H9 (cell line): Measurements from ENCODE around the gene RADX. TPM values are rescaled to one million over a fixed set of nuclear protein-coding genes. Genes with fewer than 3 reads are reported as not detected.

Experiments
- DNase-seq: peaks from one replicate; pipeline ENCODE4 v3.0.0-alpha.2; 2017
- H2AFZ ChIP-seq: one replicate; pipeline ENCODE4 v1.6.1; 2013; ENCODE audit warnings: mild to moderate bottlenecking, low read length, control low read depth, moderate library complexity
- H2AK5ac ChIP-seq: 2 replicates; pipeline ENCODE4 v1.6.1; 2013; ENCODE audit warnings: low read length, control low read depth, mixed read lengths; ENCODE audit not compliant: insufficient read length
- H2BK120ac ChIP-seq: one replicate; pipeline ENCODE4 v1.6.1; 2013; ENCODE audit warnings: low read depth, mild to moderate bottlenecking, low read length, control low read depth, inconsistent platforms; ENCODE audit not compliant: poor library complexity, severe bottlenecking
- H2BK12ac ChIP-seq: 2 replicates; pipeline ENCODE4 v1.6.1; 2013; ENCODE audit warnings: low read length, control low read depth, mixed read lengths, low read depth; ENCODE audit not compliant: insufficient read length
- H2BK15ac ChIP-seq: 2 replicates; pipeline ENCODE4 v1.6.1; 2013; ENCODE audit warnings: low read depth, low read length, control low read depth
- H2BK20ac ChIP-seq: one replicate; pipeline ENCODE4 v1.6.1; 2013; ENCODE audit warnings: low read depth, mild to moderate bottlenecking, low read length, control low read depth, inconsistent platforms; ENCODE audit not compliant: poor library complexity, severe bottlenecking
- H2BK5ac ChIP-seq: 2 replicates; pipeline ENCODE4 v1.6.1; 2013; ENCODE audit warnings: low read length, control low read depth, mixed read lengths; ENCODE audit not compliant: insufficient read length
- H3K14ac ChIP-seq: 2 replicates; pipeline ENCODE4 v1.6.1; 2013; ENCODE audit warnings: low read length, control low read depth; ENCODE audit not compliant: insufficient read depth
- H3K18ac ChIP-seq: 2 replicates; pipeline ENCODE4 v1.6.1; 2013; ENCODE audit warnings: low read depth, mild to moderate bottlenecking, mixed read lengths, low read length, control low read depth; ENCODE audit not compliant: insufficient read length
- H3K23ac ChIP-seq: 2 replicates; pipeline ENCODE4 v1.6.1; 2013; ENCODE audit warnings: low read length, control low read depth, mixed read lengths, low read depth; ENCODE audit not compliant: insufficient read length
- H3K23me2 ChIP-seq: 2 replicates; pipeline ENCODE4 v1.6.1; 2013; ENCODE audit warnings: low read depth, mild to moderate bottlenecking, mixed read lengths, low read length, control low read depth; ENCODE audit not compliant: insufficient read length, poor library complexity, severe bottlenecking
- H3K27ac ChIP-seq: 2 replicates; pipeline ENCODE4 v1.5.1; 2013; ENCODE audit warnings: low read length, control low read depth, mixed read lengths, low read depth; ENCODE audit not compliant: insufficient read length
- H3K27me3 ChIP-seq: 2 replicates; pipeline ENCODE4 v1.6.1; 2013; ENCODE audit warnings: low read length, control low read depth, inconsistent platforms; ENCODE audit not compliant: insufficient read depth
- H3K4ac ChIP-seq: 2 replicates; pipeline ENCODE4 v1.6.1; 2013; ENCODE audit warnings: low read depth, mild to moderate bottlenecking, control low read depth, inconsistent platforms, low read length, moderate library complexity
- H3K4me1 ChIP-seq: 2 replicates; pipeline ENCODE4 v1.6.1; 2013; ENCODE audit warnings: low read length, control low read depth, inconsistent platforms; ENCODE audit not compliant: insufficient read depth
- H3K4me2 ChIP-seq: 2 replicates; pipeline ENCODE4 v1.6.1; 2013; ENCODE audit warnings: low read length, control low read depth, mixed read lengths; ENCODE audit not compliant: insufficient read length, insufficient read depth
- H3K56ac ChIP-seq: 2 replicates; pipeline ENCODE4 v1.6.1; 2013; ENCODE audit warnings: low read depth, mild to moderate bottlenecking, mixed read lengths, low read length, control low read depth; ENCODE audit not compliant: insufficient read length
- H3K79me1 ChIP-seq: 2 replicates; pipeline ENCODE4 v1.6.1; 2013; ENCODE audit warnings: low read depth, mild to moderate bottlenecking, moderate library complexity, low read length, control low read depth, inconsistent platforms; ENCODE audit not compliant: insufficient read depth, poor library complexity, severe bottlenecking
- H3K79me2 ChIP-seq: 2 replicates; pipeline ENCODE4 v1.6.1; 2013; ENCODE audit warnings: low read length, control low read depth, inconsistent platforms; ENCODE audit not compliant: insufficient read depth
- H3K9ac ChIP-seq: 2 replicates; pipeline ENCODE4 v1.6.1; 2013; ENCODE audit warnings: low read length, control low read depth, mixed read lengths; ENCODE audit not compliant: insufficient read length; ENCODE audit errors: extremely low read depth
- H3K9me3 ChIP-seq: one replicate; pipeline ENCODE4 v1.6.1; 2013; ENCODE audit warnings: low read depth, low read length, inconsistent platforms; ENCODE audit not compliant: control insufficient read depth
- H3T11ph ChIP-seq: one replicate; pipeline ENCODE4 v1.6.1; 2013; ENCODE audit warnings: mild to moderate bottlenecking, low read length, control low read depth, inconsistent platforms
- H4K20me1 ChIP-seq: one replicate; pipeline ENCODE4 v1.6.1; 2013; ENCODE audit not compliant: control insufficient read depth, insufficient read length, insufficient read depth
- H4K5ac ChIP-seq: 2 replicates; pipeline ENCODE4 v1.6.1; 2013; ENCODE audit warnings: low read depth, mild to moderate bottlenecking, mixed read lengths, low read length, control low read depth; ENCODE audit not compliant: insufficient read length
- H4K8ac ChIP-seq: replicated peaks from 2 replicates; pipeline ENCODE4 v1.6.1; 2013; ENCODE audit warnings: low read length, control low read depth, mixed read lengths, low read depth; ENCODE audit not compliant: insufficient read length
- H4K91ac ChIP-seq: 2 replicates; pipeline ENCODE4 v1.6.1; 2013; ENCODE audit warnings: low read depth, mild to moderate bottlenecking, moderate library complexity, mixed read lengths, low read length, control low read depth; ENCODE audit not compliant: insufficient read length
- H3K27ac Mint-ChIP-seq, 3 experiments: 2 replicates in 2 of 3; 3 replicates in 1 of 3; pipeline ENCODE4 v1.8.0; 2020 to 2021; ENCODE audit warnings: mixed read lengths in 3 of 3, mild to moderate bottlenecking in 1 of 3, moderate library complexity in 1 of 3
- H3K27me3 Mint-ChIP-seq: 2 replicates; pipeline ENCODE4 v1.8.0; 2021; ENCODE audit warnings: low read depth, mild to moderate bottlenecking, moderate library complexity, mixed read lengths
- H3K36me3 Mint-ChIP-seq, 3 experiments: 2 replicates in 2 of 3; 3 replicates in 1 of 3; pipeline ENCODE4 v1.8.0; 2020 to 2021; ENCODE audit warnings: low read depth in 3 of 3, mixed read lengths in 3 of 3; ENCODE audit not compliant: insufficient read depth in 1 of 3
- H3K4me1 Mint-ChIP-seq, 2 experiments: 2 replicates each; pipeline ENCODE4 v1.8.0; 2020; ENCODE audit warnings: mixed read lengths in 2 of 2
- H3K4me3 Mint-ChIP-seq, 2 experiments: 2 replicates in 1 of 2; 3 replicates in 1 of 2; pipeline ENCODE4 v1.8.0; 2020 to 2021; ENCODE audit warnings: mild to moderate bottlenecking in 2 of 2, mixed read lengths in 2 of 2, moderate library complexity in 1 of 2
- H3K9me3 Mint-ChIP-seq, 2 experiments: 2 replicates in 1 of 2; 3 replicates in 1 of 2; pipeline ENCODE4 v1.8.0; 2020; ENCODE audit warnings: mild to moderate bottlenecking in 2 of 2, mixed read lengths in 2 of 2, moderate library complexity in 1 of 2
- CTCF ChIP-seq: fragments of 200-600 bp; sonication (generic); conservative IDR thresholded peaks from 3 replicates; pipeline ENCODE4 v1.8.0; 2021; ENCODE audit warnings: antibody characterized with exemption, mild to moderate bottlenecking
- WGBS: extraction: QIAGEN DNeasy Blood & Tissue Kit; methylation state at CpG from one replicate; pipeline ENCODE4 v1.1.7; 2013; ENCODE audit warnings: missing lambda C conversion rate, low lambda C conversion rate, mixed read lengths; ENCODE audit not compliant: insufficient read length; ENCODE audit errors: extremely low coverage; 5-methylcytosine and 5-hydroxymethylcytosine counted together
- total RNA-seq: library from RNA; stranded (reverse); gene quantifications from 2 replicates; pipeline ENCODE4 v1.2.1, GENCODE V29; 2021

RADX gene
- total RNA-seq, 1 experiment from 2014 or later, result 1.5 TPM

GRCh38 chrX:106692425-106693065 is 80.8 kb downstream of the RADX start:
- H3K56ac ChIP-seq, result no peak overlapping the region
- Mint-ChIP-seq H3K27ac (no peak overlapping the region), H3K36me3 (no peaks in the 10 kb centered on the region; a peak in 1 of 7 replicates), H3K4me1 (no peaks in the 10 kb centered on the region), H3K27me3 (no peaks in the 10 kb centered on the region), H3K4me3 (no peak overlapping the region), H3K9me3 (peaks cover 0 to 48% of the 10 kb centered on the region in 2 experiments; a peak in 2 of 5 replicates)
- no peak overlapping the region for H3K4me2 ChIP-seq
- H3K23me2 ChIP-seq, result no peaks in the 10 kb centered on the region
- no peaks in the 10 kb centered on the region for H3K79me2 ChIP-seq
- no peak for TF ChIP-seq CTCF
- no peaks in the 10 kb centered on the region for H3K9me3 ChIP-seq
- no peak for DNase-seq
- H2AK5ac ChIP-seq, result no peak overlapping the region
- no peaks in the 10 kb centered on the region for H3K27me3 ChIP-seq
- no peak overlapping the region for H3T11ph ChIP-seq
- whole genome bisulfite sequencing, result no CpG with 5 or more reads among the region's 7 CpGs
- no peak overlapping the region for H3K4ac ChIP-seq
- no peak overlapping the region for H4K5ac ChIP-seq
- no peak overlapping the region for H3K27ac ChIP-seq
- no peak overlapping the region for H2BK20ac ChIP-seq
- no peak overlapping the region for H2BK15ac ChIP-seq
- no peaks in the 10 kb centered on the region for H3K79me1 ChIP-seq
- H3K18ac ChIP-seq, result no peak overlapping the region
- no peak overlapping the region for H2BK12ac ChIP-seq
- no peak overlapping the region for H2AFZ ChIP-seq
- no peak overlapping the region for H4K91ac ChIP-seq
- no peaks in the 10 kb centered on the region for H4K20me1 ChIP-seq
- no peak overlapping the region for H3K14ac ChIP-seq
- H4K8ac ChIP-seq, result no peak overlapping the region
- H3K4me1 ChIP-seq, result no peaks in the 10 kb centered on the region
- H2BK5ac ChIP-seq, result no peak overlapping the region
- no peak overlapping the region for H3K9ac ChIP-seq
- no peak overlapping the region for H2BK120ac ChIP-seq
- no peak overlapping the region for H3K23ac ChIP-seq
